Endothelial cell of umbilical vein (primary cell): ENCODE measurements around the gene LRRC28. TPM values are rescaled to one million over a fixed set of nuclear protein-coding genes. Genes with fewer than 3 reads are reported as not detected.

ENCODE experiments used
- BruUV-seq: library from RNA; stranded (reverse); fragments of 400-500 nt; replicated peaks from 2 replicates; lab custom pipeline; 2021; lab: Mats Ljungman, UMichigan
- CTCF ChIA-PET: fragments of 300-600, 350-600 bp; sonication (Branson Sonifier 250); formaldehyde crosslinking; loops from one replicate; lab custom pipeline; 2021; ENCODE audit warnings: antibody characterized with exemption, inconsistent platforms; lab: Charles Lee
- POLR2A ChIA-PET: fragments of 300-600, 350-600 bp; sonication (Branson Sonifier 250); formaldehyde crosslinking; loops from one replicate; lab custom pipeline; 2021; ENCODE audit warnings: antibody characterized with exemption, inconsistent platforms; lab: Charles Lee
- DNase-seq: peaks from one replicate; pipeline ENCODE4 v3.0.0-alpha.2; 2011; ENCODE audit warnings: low read depth, low spot score
- FAIRE-seq: peaks from 2 replicates; lab custom pipeline; 2011; peaks lifted over from hg19 to GRCh38; lab: Jason Lieb, UNC
- H2AFZ ChIP-seq: 2 replicates; pipeline ENCODE4 v1.6.0; 2012; ENCODE audit warnings: low read depth, low read length, control low read depth, inconsistent platforms
- H3K27ac ChIP-seq: 2 replicates; pipeline ENCODE4 v1.5.1; 2011; ENCODE audit warnings: low read depth, mild to moderate bottlenecking, control low read depth, low read length, moderate library complexity; ENCODE audit not compliant: insufficient read depth
- H3K27me3 ChIP-seq, 2 experiments: 2 replicates each; pipeline versions ENCODE4 v1.6.0 to v1.6.1; 2011; ENCODE audit warnings: low read length in 2 of 2, mixed read lengths in 1 of 2; ENCODE audit not compliant: control insufficient read depth in 2 of 2, insufficient read depth in 2 of 2
- H3K36me3 ChIP-seq, 2 experiments: 2 replicates in 1 of 2; 3 replicates in 1 of 2; pipeline ENCODE4 v1.5.1; 2011; ENCODE audit warnings: low read length in 2 of 2, mild to moderate bottlenecking in 1 of 2, moderate library complexity in 1 of 2; ENCODE audit not compliant: control insufficient read depth in 2 of 2, insufficient read depth in 2 of 2; ENCODE audit errors: extremely low read depth in 1 of 2
- H3K4me1 ChIP-seq: 3 replicates; pipeline ENCODE4 v1.5.1; 2011; ENCODE audit warnings: mild to moderate bottlenecking, low read length; ENCODE audit not compliant: control insufficient read depth, insufficient read depth; ENCODE audit errors: extremely low read depth
- H3K4me2 ChIP-seq: 2 replicates; pipeline ENCODE4 v1.6.1; 2011; ENCODE audit warnings: low read length, control low read depth, mixed read lengths; ENCODE audit not compliant: insufficient read depth
- H3K4me3 ChIP-seq, 3 experiments: fragments of 200-600 bp in 1 of 3; sonication (generic), shearing (Covaris generic) in 1 of 3; replicated peaks in 1 of 3; 2 replicates each; pipeline ENCODE4 v1.5.1; 2011 to 2016; ENCODE audit warnings: control low read depth in 3 of 3, low read length in 3 of 3, mild to moderate bottlenecking in 2 of 3, inconsistent platforms in 1 of 3, low read depth in 1 of 3, moderate library complexity in 1 of 3; ENCODE audit not compliant: insufficient read depth in 1 of 3
- H3K79me2 ChIP-seq: 2 replicates; pipeline ENCODE4 v1.6.0; 2012; ENCODE audit warnings: low read length, inconsistent platforms; ENCODE audit not compliant: control insufficient read depth, insufficient read depth
- H3K9ac ChIP-seq: replicated peaks from 2 replicates; pipeline ENCODE3; 2011; ENCODE audit warnings: low read length, control low read depth; ENCODE audit not compliant: insufficient read depth; ENCODE audit errors: extremely low read depth
- H3K9me1 ChIP-seq: replicated peaks from 3 replicates; pipeline ENCODE4 v1.6.0; 2011; ENCODE audit warnings: mild to moderate bottlenecking, low read length; ENCODE audit not compliant: control insufficient read depth, insufficient read depth; ENCODE audit errors: extremely low read depth
- H3K9me3 ChIP-seq: replicated peaks from 2 replicates; pipeline ENCODE4 v1.5.1; 2012; ENCODE audit warnings: low read length, inconsistent platforms; ENCODE audit not compliant: control insufficient read depth, insufficient read depth
- H4K20me1 ChIP-seq: replicated peaks from 2 replicates; pipeline ENCODE3; 2011; ENCODE audit warnings: mild to moderate bottlenecking, low read length; ENCODE audit not compliant: control insufficient read depth, insufficient read depth; ENCODE audit errors: extremely low read depth
- CTCF ChIP-seq, 2 donors: IDR thresholded peaks; 1 replicate in 1 of 2; 2 replicates in 1 of 2; pipeline ENCODE4 v1.5.1; 2011; ENCODE audit warnings: low read length in 2 of 2, mild to moderate bottlenecking in 2 of 2, moderate library complexity in 2 of 2, control low read depth in 1 of 2, inconsistent platforms in 1 of 2, low read depth in 1 of 2; ENCODE audit not compliant: insufficient read depth in 1 of 2; ENCODE audit errors: extremely low read depth in 1 of 2
- EZH2 ChIP-seq: IDR thresholded peaks from 2 replicates; pipeline ENCODE4 v1.6.1; 2012; ENCODE audit warnings: borderline replicate concordance, low read depth, mild to moderate bottlenecking, moderate library complexity, low read length, inconsistent platforms; ENCODE audit not compliant: severe bottlenecking
- FOS ChIP-seq: IDR thresholded peaks from 2 replicates; pipeline ENCODE4 v1.6.1; 2011; ENCODE audit warnings: mild to moderate bottlenecking, low read length, moderate library complexity, borderline replicate concordance; ENCODE audit not compliant: insufficient read depth
- GATA2 ChIP-seq: IDR thresholded peaks from 2 replicates; pipeline ENCODE4 v1.7.0; 2011; ENCODE audit warnings: low read depth, mild to moderate bottlenecking, moderate library complexity, mixed read lengths, low read length; ENCODE audit not compliant: insufficient read length, insufficient read depth
- JUN ChIP-seq: IDR thresholded peaks from 2 replicates; pipeline ENCODE4 v1.6.1; 2011; ENCODE audit warnings: borderline replicate concordance, low read depth; ENCODE audit not compliant: insufficient read length, insufficient read depth
- MAX ChIP-seq: IDR thresholded peaks from 2 replicates; pipeline ENCODE4 v1.6.1; 2011; ENCODE audit not compliant: insufficient read depth, insufficient read length
- MYC ChIP-seq: IDR thresholded peaks from one replicate; pipeline ENCODE4 v1.6.1; 2011; ENCODE audit warnings: mild to moderate bottlenecking, low read depth, low read length
- POLR2A ChIP-seq: IDR thresholded peaks from 2 replicates; pipeline ENCODE4 v1.6.1; 2012; ENCODE audit warnings: low read depth, mild to moderate bottlenecking, control low read depth, low read length
- POLR2AphosphoS5 ChIP-seq: IDR thresholded peaks from 2 replicates; pipeline ENCODE4 v1.6.1; 2012; ENCODE audit warnings: low read depth, mild to moderate bottlenecking, control low read depth, low read length, moderate library complexity; ENCODE audit not compliant: insufficient read depth
- dilution Hi-C: fragments of 300-500 bp; cut with MboI; formaldehyde crosslinking; loops from one replicate; pipeline ENCODE4 v1.15.0; 2019; ENCODE audit warnings: low sequenced_read_pairs; ENCODE audit not compliant: extremely low pct_ligation_motif_present
- intact Hi-C: fragments of 100-400 bp; cut with micrococcal nuclease; formaldehyde crosslinking; loops from one replicate; pipeline ENCODE4 v1.10.0; 2022
- polyA plus RNA-seq, 4 experiments: library from polyadenylated mRNA; depleted of rRNA in 3 of 4; stranded (reverse) in 3 of 4; unstranded in 1 of 4; fragments of >200 nt; gene quantifications; 2 replicates each; pipeline versions ENCODE4 v1.2.1 to v1.2.3, GENCODE V29; 2011 to 2012; ENCODE audit warnings: missing spikeins in 1 of 4
- total RNA-seq: library from RNA; stranded (reverse); gene quantifications from 2 replicates; pipeline ENCODE4 v1.2.3, GENCODE V29; 2021

The LRRC28 gene
- total and polyA plus RNA-seq, 2 donors (not counting 3 experiments of a cell fraction or from before 2014, with no cell fraction given), result 19.6 to 26.7 TPM

DNA sequence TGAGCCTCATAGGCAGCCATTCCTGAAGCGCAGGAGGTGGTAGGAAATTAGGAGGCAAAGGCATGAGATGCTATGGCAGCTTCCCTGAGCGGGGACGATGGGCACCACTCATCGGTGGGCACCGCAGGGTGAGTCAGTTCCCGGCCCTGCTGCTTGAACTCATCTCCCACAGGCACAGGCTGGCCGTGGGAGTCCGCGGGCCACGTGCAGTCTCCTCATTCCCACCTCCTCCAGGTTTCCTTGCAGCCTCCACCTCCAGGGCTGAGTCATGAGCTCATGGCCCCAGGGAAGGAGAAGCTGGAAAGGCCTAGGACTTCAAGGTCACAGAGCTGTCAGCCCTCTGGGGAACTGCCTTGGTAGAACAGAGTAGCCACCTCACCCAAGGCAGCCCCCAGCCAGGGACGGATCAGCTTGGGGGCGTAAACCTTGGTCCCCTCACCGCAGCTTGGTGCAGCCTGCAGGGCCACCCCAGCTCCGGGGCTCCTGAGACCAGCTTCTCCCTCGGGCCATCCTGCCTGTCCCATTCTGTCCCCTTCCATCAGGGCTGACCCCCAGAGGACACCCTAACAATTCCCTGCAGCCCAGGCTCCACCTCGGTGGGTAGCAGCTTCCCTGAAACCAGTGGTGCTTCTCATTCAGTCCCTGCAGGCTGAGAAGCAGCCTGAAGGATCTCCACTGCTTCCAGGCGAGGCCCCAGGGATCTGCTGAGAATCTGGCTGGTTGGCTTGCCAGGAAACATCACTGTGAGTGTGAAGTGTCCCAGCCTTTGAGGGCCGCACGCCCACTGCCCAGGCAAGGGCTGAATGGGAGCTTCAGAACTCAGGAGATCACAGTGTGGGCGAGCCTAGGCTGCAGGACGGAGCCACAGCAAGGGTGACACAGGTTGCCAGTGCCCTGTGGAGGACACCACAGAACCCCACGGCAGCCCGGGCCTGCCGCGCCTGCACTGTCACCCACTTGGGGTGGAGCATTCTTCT, 163.8 kb downstream of the LRRC28 start:
- Histone ChIP-seq H4K20me1 (no peaks in the 10 kb centered on the region), H3K4me2 (no peak overlapping the region), H2AFZ (no peak overlapping the region), H3K27ac (no peak overlapping the region), H3K9me1 (no peaks in the 10 kb centered on the region), H3K27me3 (no peaks in the 10 kb centered on the region), H3K79me2 (no peaks in the 10 kb centered on the region), H3K9ac (no peak overlapping the region), H3K4me3 (no peak overlapping the region), H3K4me1 (no peaks in the 10 kb centered on the region), H3K9me3 (no peaks in the 10 kb centered on the region), H3K36me3 (no peaks in the 10 kb centered on the region)
- DNase-seq (no peak), FAIRE-seq (no peak)
- TF ChIP-seq FOS (no peak), MYC (no peak), POLR2A (no peak), MAX (no peak), GATA2 (no peak), CTCF (IDR thresholded peaks at IDR 0.05; ENCODE audit: extremely low read depth in 1 of 2, insufficient read depth in 1 of 2, low read depth in 1 of 2, low read length in 2 of 2) (no peak), POLR2AphosphoS5 (no peak), EZH2 (no peak), JUN (no peak)
- ChIA-PET POLR2A (no interaction called here), CTCF (interaction anchor here (0.9 to 1.8 kb wide), 4 partner anchors 8 to 289 kb away, joined by 3 to 17 read pairs (median 3); no protein-coding TSS in a partner anchor)
- intact Hi-C loops, result no loop called here
- dilution Hi-C loops, result no loop called here
- no TSS peak for BruUV-seq
